GM19238 (cell line): ENCODE results near the gene RNF150.
A peak's percentile ranks its signal among the peaks of the same experiment; 100 is the strongest.

Experiments
- DNase-seq: peaks from one replicate; pipeline ENCODE4 v3.0.0; 2011; ENCODE audit warnings: low spot score; ENCODE audit not compliant: insufficient read length

RNF150 gene

DNA sequence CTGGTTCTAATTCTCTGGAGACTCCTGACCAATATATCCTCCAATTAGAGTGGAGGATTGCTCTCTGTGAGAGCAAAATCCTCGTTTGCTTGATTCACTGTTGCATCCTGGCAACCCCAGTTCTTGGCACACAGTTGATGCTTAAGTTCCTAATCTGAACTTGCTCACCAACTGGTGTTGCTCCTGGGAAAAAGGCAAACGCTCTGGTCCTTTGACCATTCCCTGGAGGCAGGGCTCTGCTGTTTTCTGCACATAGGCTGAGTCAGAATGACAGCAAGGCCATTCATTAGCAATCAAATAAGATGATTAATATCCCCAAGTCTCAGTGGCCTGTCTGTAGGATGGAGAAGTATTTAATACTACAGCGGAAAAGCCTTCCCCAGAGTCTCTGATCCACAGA, 204.4 kb downstream of the RNF150 start:
- DNase-seq, result no peak

- no peak for DNase-seq
Observed at GRCh38 chr4:140926672-140927071, 206.6 kb downstream of the RNF150 start.

DNA sequence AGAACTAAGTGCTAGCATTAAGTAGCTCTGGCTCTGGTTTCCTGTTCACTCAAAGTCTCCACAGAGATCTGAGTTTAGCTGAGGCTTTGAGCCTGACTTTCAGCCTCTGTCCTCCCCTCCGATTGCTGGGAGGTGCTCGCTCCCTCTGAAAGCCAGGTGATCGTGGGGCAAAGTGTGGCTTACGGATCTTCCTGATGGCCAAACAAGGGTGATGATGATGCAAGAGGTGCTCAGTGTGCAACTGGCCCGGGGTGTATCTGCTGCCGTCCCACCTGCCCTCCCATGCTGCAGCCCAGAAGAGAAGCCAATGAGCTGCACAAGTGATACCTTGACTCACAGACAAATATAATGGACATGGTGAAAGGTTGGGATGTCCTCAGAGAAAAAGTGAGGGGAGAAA, 207.9 kb downstream of the RNF150 start:
- no peak for DNase-seq

GRCh38 chr4:140924761-140925392, 208.4 kb downstream of the RNF150 start:
- DNase-seq, result no peak

GRCh38 chr4:140906993-140907962, 226.0 kb downstream of the RNF150 start:
- no peak for DNase-seq

GRCh38 chr4:140904904-140905303, 228.4 kb downstream of the RNF150 start:
- DNase-seq, result no peak

- no peak for DNase-seq
Observed at GRCh38 chr4:140903522-140904475, 229.5 kb downstream of the RNF150 start.

DNA sequence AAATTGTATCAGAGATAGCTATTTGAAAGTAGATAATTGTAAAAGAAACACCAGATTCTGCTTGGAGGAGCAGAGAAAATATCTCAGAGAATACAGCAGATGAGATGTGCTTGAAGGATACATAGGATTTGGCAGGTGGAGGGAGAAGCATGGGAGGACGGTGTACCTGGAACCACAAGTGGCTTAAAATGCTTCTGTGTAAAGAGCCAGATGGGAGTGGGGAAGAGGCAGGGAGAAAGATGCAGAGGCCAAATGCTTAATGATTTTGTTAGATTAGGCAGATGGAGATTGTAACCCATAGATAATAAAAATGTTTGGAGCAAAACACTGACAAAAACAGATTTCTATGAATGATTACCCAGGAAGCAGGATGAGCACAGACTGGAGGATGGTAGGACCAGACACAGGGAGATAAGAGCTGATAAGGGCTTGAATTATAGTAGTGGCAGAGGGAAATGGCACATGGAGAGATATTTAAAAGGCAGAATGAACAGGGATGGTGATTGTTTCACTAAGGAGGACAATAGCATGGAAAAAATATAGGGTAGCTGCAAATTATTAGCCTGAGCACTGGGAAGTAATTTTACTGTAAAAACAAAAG, 231.4 kb downstream of the RNF150 start:
- no peak for DNase-seq

- no peak for DNase-seq
Observed at GRCh38 chr4:140893939-140894338, 239.3 kb downstream of the RNF150 start.

- no peak for DNase-seq
Observed at GRCh38 chr4:140888054-140888453, 245.2 kb downstream of the RNF150 start.

- DNase-seq, result no peak
Observed at GRCh38 chr4:140887467-140887866, 245.8 kb downstream of the RNF150 start.

DNA sequence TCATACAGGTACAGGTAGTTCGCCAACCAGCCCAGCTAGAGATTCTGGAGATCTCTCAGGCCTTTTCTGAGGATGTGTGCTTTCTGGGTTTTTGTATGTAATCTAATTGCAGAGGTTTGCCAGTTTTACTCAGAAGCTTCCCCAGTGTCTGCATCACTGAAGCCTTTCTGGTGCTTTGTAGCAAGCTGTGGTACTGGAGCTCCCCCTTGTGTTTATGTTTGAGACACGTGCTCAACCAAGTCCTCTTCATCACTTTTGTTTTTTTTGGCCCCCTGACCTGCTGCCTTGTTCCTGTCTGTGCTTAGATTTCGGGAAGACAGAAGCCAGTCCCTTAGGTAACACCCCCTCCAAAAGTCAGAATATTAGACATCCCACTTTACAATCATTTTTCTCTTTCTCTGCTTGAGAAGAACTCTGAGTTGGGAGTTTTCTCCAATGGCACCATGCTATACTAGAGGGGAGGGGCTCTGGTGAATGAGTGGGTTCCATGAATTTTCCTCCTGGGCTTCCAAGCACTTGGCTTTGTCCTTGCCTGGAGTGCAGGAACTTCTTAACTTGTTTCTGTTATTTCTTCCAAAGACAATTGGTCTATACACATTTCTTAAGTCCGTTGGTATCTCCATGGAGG, 248.7 kb downstream of the RNF150 start:
- DNase-seq, result peak; percentile 24

DNA sequence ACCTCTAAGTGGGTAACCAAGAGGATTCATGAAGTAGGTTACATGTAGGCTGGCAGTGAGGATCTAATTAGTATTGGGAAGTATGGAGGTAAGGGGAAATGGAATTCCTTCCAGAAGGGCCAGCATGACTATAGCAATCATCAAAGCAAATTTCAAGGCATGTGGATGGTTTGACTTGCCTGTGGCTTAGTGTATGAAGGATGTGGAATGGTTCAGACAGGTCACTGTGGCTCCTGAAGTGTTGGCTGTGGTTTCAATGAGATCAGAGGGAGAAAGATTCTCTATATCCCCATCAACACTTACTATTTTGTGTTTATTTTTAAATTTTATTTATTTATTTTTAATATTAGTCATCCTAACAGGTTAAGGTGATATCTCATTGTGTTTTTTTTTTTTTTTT, 255.5 kb downstream of the RNF150 start:
- DNase-seq, result no peak

GRCh38 chr4:140876615-140877364, 256.5 kb downstream of the RNF150 start:
- DNase-seq, result no peak

- DNase-seq, result no peak
Observed at GRCh38 chr4:140875746-140876452, 257.4 kb downstream of the RNF150 start.

DNA sequence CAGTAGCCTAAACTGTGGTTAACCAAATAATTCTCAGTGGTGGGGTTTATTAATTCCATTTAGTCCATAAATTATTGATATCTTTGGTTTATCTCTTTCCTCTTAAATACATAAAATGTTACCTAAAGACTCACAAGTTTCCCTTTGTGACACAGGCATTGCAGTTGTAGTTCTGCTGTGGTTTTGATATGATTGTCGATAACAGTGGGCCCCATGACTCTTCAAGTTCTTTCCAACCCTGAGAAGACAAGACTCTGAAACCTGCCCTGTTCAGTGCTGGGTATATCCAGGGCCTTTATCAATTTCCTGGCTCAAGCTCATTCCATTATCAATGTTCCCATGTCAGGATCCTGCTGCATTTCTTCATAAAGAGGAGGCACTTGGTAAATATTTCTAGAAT, 259.2 kb downstream of the RNF150 start:
- DNase-seq, result no peak

DNA sequence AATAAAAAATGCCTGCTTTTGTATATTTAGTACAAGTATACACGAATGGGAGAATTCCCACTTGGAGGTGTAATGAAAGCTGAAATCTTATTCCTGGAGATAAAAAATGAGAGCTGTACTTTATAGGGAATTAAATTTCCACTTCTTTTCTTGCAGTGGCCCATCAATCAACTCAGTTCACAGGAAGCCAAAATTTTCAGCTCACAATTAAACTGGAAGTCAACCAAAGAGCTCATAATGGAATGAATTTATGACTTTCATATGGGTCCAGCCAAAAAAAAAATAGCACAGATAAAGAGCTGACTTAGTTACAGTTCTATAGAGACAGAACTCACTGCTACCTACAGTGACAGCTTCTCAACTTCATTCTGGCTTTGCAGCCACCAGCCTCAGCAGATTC, 261.9 kb downstream of the RNF150 start:
- DNase-seq, result no peak

GRCh38 chr4:140870427-140870826, 262.8 kb downstream of the RNF150 start:
- no peak for DNase-seq

GRCh38 chr4:140869446-140869845, 263.8 kb downstream of the RNF150 start:
- DNase-seq, result no peak
